ENCODE data around the gene TNXB. TPM values are rescaled to one million over a fixed set of nuclear protein-coding genes. Genes with fewer than 3 reads are reported as not detected.
"Not testable (repeated sequence)": the region's sequence is repeated elsewhere in the genome, so short reads cannot be mapped to it uniquely, and the experiment has no call there.

TNXB gene
- total RNA-seq, 1 donor = 11.9 TPM

- H4K20me1 ChIP-seq (ENCODE audit: insufficient read depth, low read length); H3K4me1 ChIP-seq (ENCODE audit: insufficient read depth, low read length); DNase-seq (ENCODE audit: insufficient read length, low spot score, missing footprints): not testable (repeated sequence)
Measured at GRCh38 chr6:32014547-32014946, 94.6 kb downstream of the TNXB start, which contains the start of gene C4B. Gene C4B, plus strand, starts transcription at chr6:32014795. Its CDS starts 51 bp downstream, at chr6:32014846.

DNA sequence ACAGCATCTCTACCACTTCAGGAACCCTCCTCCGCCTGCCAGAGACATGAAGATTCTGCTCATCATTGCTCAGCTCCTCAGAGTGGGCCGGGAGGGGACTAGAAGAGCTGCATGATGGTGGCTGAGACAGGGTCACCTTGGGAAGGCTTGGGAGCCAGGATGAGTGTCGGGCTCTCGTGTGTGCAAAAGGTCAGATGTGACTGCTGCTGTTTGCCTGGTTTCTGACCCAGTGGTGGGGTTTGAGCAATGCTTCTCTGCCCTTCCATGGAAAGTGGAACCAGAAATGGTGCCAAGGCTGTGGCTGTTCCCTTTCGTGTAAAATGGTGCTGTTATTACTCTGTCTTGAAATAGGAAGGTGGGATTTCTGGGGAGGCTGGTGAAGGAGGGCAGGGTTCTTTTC, 95.4 kb downstream of the TNXB start:
- not testable (repeated sequence) for H3K79me2 ChIP-seq (ENCODE audit: insufficient read depth, low read length); H3K4me1 ChIP-seq (ENCODE audit: insufficient read depth, low read length); H3K36me3 ChIP-seq (ENCODE audit: insufficient read depth, low read length); H3K9me3 ChIP-seq (ENCODE audit: low read depth, low read length); H2AFZ ChIP-seq (ENCODE audit: low read length); H3K4me3 ChIP-seq (ENCODE audit: insufficient read depth, low read length); H3K4me2 ChIP-seq (ENCODE audit: insufficient read depth, low read length); H3K27ac ChIP-seq (ENCODE audit: low read depth, low read length); H3K27me3 ChIP-seq (ENCODE audit: insufficient read depth, low read length); DNase-seq (ENCODE audit: insufficient read length, low spot score, missing footprints); H4K20me1 ChIP-seq (ENCODE audit: insufficient read depth, low read length)

More at GRCh38 chr6:32014547-32014946, 94.6 kb downstream of the TNXB start, which contains the start of gene C4B:
- H3K4me3 ChIP-seq (ENCODE audit: insufficient read depth, low read length); H3K79me2 ChIP-seq (ENCODE audit: insufficient read depth, low read length); H3K27me3 ChIP-seq (ENCODE audit: insufficient read depth, low read length); H3K27ac ChIP-seq (ENCODE audit: low read depth, low read length); H3K9me3 ChIP-seq (ENCODE audit: low read depth, low read length); H2AFZ ChIP-seq (ENCODE audit: low read length); H3K36me3 ChIP-seq (ENCODE audit: insufficient read depth, low read length); H3K4me2 ChIP-seq (ENCODE audit: insufficient read depth, low read length): not testable (repeated sequence)

DNA sequence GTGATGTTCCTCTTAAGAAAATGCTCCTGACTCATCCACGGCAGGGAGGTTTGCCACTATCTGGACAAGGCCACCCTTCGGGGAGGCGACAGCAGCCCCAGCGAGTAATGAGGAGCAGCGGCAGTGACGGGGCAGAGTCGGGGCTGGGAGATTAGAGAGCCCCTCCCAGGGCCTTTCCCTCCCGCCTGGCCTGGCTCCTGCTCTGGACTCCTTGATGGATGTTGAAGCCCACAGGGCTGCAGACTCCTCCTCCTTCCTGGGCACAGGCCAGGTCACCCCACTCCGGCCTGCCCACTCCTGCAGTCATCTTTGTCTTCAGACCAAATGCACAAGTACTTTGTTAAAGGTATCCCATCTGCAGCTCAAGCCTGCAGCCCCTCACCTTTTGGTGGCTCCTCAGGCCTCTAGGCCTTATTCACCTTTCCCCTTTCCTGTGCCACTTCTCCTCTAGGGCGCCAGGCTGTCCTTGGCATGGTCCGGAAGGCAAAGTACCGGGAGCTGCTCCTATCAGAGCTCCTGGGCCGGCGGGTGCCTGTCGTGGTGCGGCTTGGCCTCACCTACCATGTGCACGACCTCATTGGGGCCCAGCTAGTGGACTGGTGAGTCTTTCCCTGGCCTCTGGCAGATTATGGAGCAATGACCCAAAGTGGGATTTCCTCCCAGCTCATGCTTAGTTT, 96.1 kb downstream of the TNXB start:
- not testable (repeated sequence) for H3K4me1 ChIP-seq (ENCODE audit: insufficient read depth, low read length); H3K36me3 ChIP-seq (ENCODE audit: insufficient read depth, low read length); H3K79me2 ChIP-seq (ENCODE audit: insufficient read depth, low read length); H3K27me3 ChIP-seq (ENCODE audit: insufficient read depth, low read length); H3K9me3 ChIP-seq (ENCODE audit: low read depth, low read length); H3K4me2 ChIP-seq (ENCODE audit: insufficient read depth, low read length); DNase-seq (ENCODE audit: insufficient read length, low spot score, missing footprints); H2AFZ ChIP-seq (ENCODE audit: low read length); H3K27ac ChIP-seq (ENCODE audit: low read depth, low read length); H3K4me3 ChIP-seq (ENCODE audit: insufficient read depth, low read length); H4K20me1 ChIP-seq (ENCODE audit: insufficient read depth, low read length)

- not testable (repeated sequence) for H3K27me3 ChIP-seq (ENCODE audit: insufficient read depth, low read length); H3K79me2 ChIP-seq (ENCODE audit: insufficient read depth, low read length); H3K27ac ChIP-seq (ENCODE audit: low read depth, low read length); H2AFZ ChIP-seq (ENCODE audit: low read length); H4K20me1 ChIP-seq (ENCODE audit: insufficient read depth, low read length); H3K4me3 ChIP-seq (ENCODE audit: insufficient read depth, low read length); H3K9me3 ChIP-seq (ENCODE audit: low read depth, low read length); H3K36me3 ChIP-seq (ENCODE audit: insufficient read depth, low read length); H3K4me1 ChIP-seq (ENCODE audit: insufficient read depth, low read length); H3K4me2 ChIP-seq (ENCODE audit: insufficient read depth, low read length)
- peak; percentile 1 for DNase-seq (ENCODE audit: insufficient read length, low spot score, missing footprints)
Measured at GRCh38 chr6:32010856-32011530, 98.1 kb downstream of the TNXB start.

GRCh38 chr6:32009537-32009936, 99.6 kb downstream of the TNXB start:
- H3K79me2 ChIP-seq (ENCODE audit: insufficient read depth, low read length); H3K27ac ChIP-seq (ENCODE audit: low read depth, low read length); H4K20me1 ChIP-seq (ENCODE audit: insufficient read depth, low read length); H3K4me3 ChIP-seq (ENCODE audit: insufficient read depth, low read length); H3K4me1 ChIP-seq (ENCODE audit: insufficient read depth, low read length); H3K4me2 ChIP-seq (ENCODE audit: insufficient read depth, low read length); H2AFZ ChIP-seq (ENCODE audit: low read length); DNase-seq (ENCODE audit: insufficient read length, low spot score, missing footprints); H3K36me3 ChIP-seq (ENCODE audit: insufficient read depth, low read length); H3K9me3 ChIP-seq (ENCODE audit: low read depth, low read length); H3K27me3 ChIP-seq (ENCODE audit: insufficient read depth, low read length): not testable (repeated sequence)

DNA sequence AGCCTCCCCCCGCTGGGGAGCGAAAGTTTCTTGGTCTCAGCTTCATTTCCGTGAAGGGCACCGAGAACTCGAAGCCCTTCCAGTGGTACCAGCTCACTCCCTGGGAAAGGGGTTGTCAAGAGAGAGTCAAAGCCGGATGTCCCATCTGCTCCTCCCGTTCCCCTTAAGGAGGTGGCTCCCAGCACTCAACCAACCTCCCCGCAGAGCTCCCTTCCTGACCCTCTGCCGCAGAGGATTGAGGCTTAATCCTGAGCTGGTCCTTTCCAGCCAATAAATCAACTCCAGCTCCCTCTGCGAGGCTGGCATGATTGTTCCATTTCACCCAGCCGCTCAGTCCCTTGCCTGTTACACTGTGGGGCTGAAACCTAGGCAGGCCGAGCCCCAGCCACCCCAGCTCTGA, 100.5 kb downstream of the TNXB start:
- H3K27ac ChIP-seq (ENCODE audit: low read depth, low read length); H3K4me3 ChIP-seq (ENCODE audit: insufficient read depth, low read length); H3K27me3 ChIP-seq (ENCODE audit: insufficient read depth, low read length); H3K4me2 ChIP-seq (ENCODE audit: insufficient read depth, low read length); H2AFZ ChIP-seq (ENCODE audit: low read length); H3K79me2 ChIP-seq (ENCODE audit: insufficient read depth, low read length); H3K4me1 ChIP-seq (ENCODE audit: insufficient read depth, low read length); H3K9me3 ChIP-seq (ENCODE audit: low read depth, low read length); H4K20me1 ChIP-seq (ENCODE audit: insufficient read depth, low read length); H3K36me3 ChIP-seq (ENCODE audit: insufficient read depth, low read length): not testable (repeated sequence)
- DNase-seq (ENCODE audit: insufficient read length, low spot score, missing footprints) = peak; percentile 11

DNA sequence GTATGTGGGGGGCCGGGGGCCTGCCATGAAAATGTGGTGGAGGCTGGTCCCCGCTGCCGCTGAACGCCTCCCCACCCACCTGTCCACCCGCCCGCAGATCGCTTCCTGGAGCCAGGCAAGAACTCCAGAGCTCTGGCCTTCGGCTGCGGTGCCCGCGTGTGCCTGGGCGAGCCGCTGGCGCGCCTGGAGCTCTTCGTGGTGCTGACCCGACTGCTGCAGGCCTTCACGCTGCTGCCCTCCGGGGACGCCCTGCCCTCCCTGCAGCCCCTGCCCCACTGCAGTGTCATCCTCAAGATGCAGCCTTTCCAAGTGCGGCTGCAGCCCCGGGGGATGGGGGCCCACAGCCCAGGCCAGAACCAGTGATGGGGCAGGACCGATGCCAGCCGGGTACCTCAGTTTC, 101.1 kb downstream of the TNXB start:
- H3K36me3 ChIP-seq (ENCODE audit: insufficient read depth, low read length) = not testable (repeated sequence)

GRCh38 chr6:32007086-32007485, 102.1 kb downstream of the TNXB start:
- H3K4me2 ChIP-seq (ENCODE audit: insufficient read depth, low read length); H3K27me3 ChIP-seq (ENCODE audit: insufficient read depth, low read length); H3K9me3 ChIP-seq (ENCODE audit: low read depth, low read length); H3K4me1 ChIP-seq (ENCODE audit: insufficient read depth, low read length); H4K20me1 ChIP-seq (ENCODE audit: insufficient read depth, low read length); H3K27ac ChIP-seq (ENCODE audit: low read depth, low read length); H3K36me3 ChIP-seq (ENCODE audit: insufficient read depth, low read length); DNase-seq (ENCODE audit: insufficient read length, low spot score, missing footprints); H2AFZ ChIP-seq (ENCODE audit: low read length); H3K79me2 ChIP-seq (ENCODE audit: insufficient read depth, low read length); H3K4me3 ChIP-seq (ENCODE audit: insufficient read depth, low read length): not testable (repeated sequence)

More for the DNA sequence above, 101.1 kb downstream of the TNXB start:
- not testable (repeated sequence) for H4K20me1 ChIP-seq (ENCODE audit: insufficient read depth, low read length); DNase-seq (ENCODE audit: insufficient read length, low spot score, missing footprints); H3K4me2 ChIP-seq (ENCODE audit: insufficient read depth, low read length); H3K9me3 ChIP-seq (ENCODE audit: low read depth, low read length); H3K79me2 ChIP-seq (ENCODE audit: insufficient read depth, low read length); H3K27ac ChIP-seq (ENCODE audit: low read depth, low read length); H3K27me3 ChIP-seq (ENCODE audit: insufficient read depth, low read length); H2AFZ ChIP-seq (ENCODE audit: low read length); H3K4me1 ChIP-seq (ENCODE audit: insufficient read depth, low read length); H3K4me3 ChIP-seq (ENCODE audit: insufficient read depth, low read length)

GRCh38 chr6:32005991-32006529, 103.1 kb downstream of the TNXB start:
- H3K27ac ChIP-seq (ENCODE audit: low read depth, low read length); H3K4me1 ChIP-seq (ENCODE audit: insufficient read depth, low read length); H4K20me1 ChIP-seq (ENCODE audit: insufficient read depth, low read length); H3K79me2 ChIP-seq (ENCODE audit: insufficient read depth, low read length); H2AFZ ChIP-seq (ENCODE audit: low read length); H3K9me3 ChIP-seq (ENCODE audit: low read depth, low read length); H3K4me3 ChIP-seq (ENCODE audit: insufficient read depth, low read length); H3K4me2 ChIP-seq (ENCODE audit: insufficient read depth, low read length); H3K27me3 ChIP-seq (ENCODE audit: insufficient read depth, low read length); H3K36me3 ChIP-seq (ENCODE audit: insufficient read depth, low read length): not testable (repeated sequence)
- peak; percentile 45 for DNase-seq (ENCODE audit: insufficient read length, low spot score, missing footprints)
